NCI-H1930 (cell line): ENCODE data around the gene HMGCL.

Source experiments
- DNase-seq, 2 experiments: peaks; one replicate each; lab custom pipeline; 2025; lab: John Stamatoyannopoulos, UW

Gene HMGCL

DNA sequence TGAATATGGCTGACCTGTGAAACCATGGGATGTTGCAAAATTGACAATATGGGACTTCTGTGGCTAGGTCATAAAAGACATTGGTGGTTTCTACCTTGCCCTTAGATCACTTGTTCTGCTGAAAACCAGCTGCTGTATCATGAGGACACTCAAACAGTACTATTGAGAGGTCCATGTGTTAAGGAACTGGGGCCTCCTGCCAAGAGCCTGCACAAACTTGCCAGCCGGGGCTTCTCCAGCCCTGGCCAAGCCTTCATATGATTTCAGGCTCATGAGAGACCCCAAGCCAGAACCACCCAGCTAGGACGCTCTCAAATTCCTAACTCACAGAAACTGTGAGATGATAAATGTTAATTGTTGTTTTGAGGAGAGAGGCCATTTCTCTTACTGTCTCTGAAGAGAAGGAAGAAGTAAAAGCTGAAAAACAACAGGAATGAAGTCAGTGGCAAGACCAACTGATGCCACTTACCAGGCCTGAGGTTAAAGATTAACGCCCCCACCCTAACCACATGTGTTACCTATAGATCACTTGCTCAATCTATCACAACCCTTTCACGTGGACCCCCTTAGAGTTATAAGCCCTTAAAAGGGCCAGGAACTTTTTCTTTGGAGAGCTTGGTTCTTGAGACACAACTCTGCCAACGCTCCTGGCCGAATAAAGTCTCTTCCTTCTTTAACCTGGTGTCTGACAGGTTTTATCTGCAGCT, 50.9 kb downstream of the HMGCL start:
- DNase-seq: no peak

DNA sequence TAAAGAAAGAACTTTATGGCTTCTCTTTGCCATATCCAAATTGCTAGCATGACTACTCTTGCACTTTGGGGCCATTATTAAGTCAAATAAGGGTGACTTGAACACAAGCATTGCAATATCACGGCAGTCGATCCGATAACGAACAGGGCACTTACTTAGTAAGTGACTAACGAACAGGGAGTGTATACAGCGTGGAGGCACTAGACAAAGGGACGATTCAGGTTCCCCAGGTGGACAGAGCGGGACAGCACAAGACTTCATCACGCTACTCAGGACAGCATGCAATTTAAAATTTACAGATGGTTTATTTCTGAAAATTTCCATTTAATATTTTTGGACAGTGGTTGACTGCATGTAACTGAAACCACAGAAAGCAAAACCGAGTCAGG, 52.4 kb downstream of the HMGCL start:
- DNase-seq: no peak

DNA sequence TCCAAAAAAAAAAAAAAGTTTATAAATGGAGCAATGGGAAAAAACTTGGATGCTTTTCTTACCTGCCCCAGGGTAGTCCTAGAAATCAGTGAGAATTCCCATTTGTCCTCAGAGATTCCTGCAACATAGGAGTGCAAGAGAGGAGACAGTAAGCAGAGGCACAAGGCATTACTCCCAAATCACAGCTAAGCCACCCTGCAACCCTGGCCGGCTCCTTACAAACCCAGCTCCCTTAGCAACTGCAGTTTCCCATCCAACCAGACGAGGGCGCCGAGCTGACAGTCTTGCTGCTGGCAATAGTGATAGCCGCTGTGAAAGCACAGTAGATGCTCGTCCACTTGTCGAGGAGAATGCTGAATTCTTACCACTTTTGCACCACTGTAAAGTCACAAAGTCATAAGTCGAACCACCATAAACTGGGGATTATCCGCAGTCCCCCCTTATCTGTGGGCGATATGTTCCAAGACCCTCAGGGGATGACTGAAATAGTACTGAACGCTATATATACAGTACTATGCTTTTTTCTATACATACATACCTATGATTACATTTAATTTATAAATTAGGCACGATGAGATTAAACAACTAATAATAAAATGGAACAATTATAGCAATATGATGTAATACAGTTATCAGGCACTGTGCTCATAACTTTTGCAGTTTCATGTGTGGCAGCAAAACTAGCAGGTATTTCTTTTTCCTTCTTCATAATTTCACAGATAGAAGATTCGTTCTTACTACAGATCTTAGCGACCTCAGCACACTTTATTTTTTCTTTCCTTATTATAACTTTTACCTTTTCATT, 53.0 kb downstream of the HMGCL start:
- peak; percentile 33 to 65 for DNase-seq

DNA sequence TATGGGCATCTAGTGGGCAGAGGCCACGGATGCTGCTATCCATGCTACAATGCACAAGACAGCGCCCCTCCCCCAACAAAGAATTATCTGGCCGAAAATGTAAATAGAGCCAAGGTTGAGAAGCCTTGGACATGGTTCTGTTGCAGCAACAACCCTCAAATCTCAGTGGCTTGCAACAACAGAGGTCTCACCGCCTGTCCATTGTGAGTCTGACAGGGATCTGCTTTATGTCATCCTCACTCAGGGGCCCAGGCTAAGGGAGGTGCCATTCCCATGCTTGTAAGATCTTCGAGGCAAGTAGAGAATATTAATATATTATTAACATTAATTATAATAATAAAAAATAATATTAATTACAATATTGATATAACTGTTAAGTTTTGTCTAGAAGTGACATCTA, 56.5 kb downstream of the HMGCL start:
- DNase-seq: no peak

DNA sequence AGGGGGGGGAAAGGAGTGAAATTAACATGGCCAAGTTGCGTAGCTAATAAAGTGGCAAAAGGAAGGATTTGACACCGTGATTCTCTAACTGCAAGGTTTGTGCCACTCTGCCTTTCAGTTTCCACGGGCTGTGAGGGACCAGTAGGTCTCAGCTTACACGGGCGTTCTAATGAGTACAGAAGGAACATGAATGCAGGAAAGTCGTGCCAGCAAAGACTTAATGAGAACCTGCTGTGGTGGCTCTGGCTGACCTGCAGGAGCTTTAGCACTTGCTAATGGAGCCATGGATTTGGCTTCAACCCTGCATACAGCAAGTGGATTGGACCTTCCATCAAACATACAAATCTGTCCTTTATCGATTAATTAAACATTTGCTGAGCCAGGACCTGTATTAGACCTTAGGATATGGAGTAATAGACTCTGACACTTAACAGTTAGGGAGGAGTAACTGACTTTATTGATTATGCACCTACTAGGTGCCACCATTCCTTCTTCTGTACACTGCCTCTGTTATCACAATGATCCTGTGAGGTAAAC, 62.1 kb downstream of the HMGCL start:
- DNase-seq: no peak

DNA sequence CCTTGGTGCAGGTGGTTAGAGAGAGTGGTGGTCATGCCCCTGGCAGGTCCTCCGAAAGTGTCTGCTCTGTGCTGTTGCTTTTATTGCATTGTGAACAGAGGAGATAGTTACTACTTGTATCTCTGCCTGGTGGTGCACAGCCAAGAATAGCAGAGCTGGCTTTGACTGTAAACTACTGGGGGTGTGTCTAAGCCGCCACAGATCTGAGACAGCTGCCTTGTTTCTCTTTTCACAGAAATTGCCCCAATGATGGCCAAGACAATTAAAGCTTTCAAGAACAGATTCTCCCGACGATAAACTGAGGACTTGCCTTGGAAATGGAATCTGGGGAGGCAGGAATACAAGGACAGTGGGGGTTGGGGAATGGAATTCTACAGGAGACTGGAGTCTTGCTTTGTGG, 66.0 kb downstream of the HMGCL start:
- no peak for DNase-seq

DNA sequence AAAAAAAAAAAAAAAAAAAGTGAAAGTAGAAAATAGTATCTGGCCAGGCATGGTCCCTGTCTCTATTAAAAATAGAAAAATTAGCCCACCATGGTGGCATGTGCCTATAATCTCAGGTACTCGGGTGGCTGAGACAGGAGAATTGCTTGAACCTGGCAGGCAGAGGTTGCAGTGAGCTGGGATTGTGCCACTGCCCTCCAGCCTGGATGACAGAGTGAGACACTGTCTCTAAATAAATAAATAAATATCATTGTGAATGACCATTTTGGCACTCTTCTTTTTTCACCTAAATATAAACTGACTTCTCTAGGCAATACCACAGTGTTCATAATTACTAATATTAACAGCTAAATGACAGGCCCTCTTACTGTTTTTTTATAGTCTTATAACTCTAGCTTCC, 67.4 kb downstream of the HMGCL start:
- DNase-seq: no peak

DNA sequence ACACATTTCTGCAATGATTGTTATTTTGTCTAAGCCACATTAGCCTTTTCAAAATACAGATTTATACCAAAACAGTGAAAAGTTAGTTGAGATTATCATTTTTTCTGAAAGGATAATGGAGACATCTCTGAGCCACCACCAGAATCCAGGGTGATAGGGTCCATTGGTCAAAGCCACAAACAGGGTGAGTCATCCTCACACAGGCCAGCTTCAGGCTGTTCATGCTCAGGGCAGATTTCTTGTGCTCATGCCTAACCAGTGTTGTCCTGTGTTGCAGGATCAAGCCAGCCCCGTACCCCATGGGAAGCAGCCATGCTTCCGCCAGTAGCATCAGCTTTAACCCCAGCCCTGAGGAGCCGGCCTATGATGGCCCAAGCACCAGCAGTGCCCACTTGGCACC, 68.6 kb downstream of the HMGCL start:
- no peak for DNase-seq

DNA sequence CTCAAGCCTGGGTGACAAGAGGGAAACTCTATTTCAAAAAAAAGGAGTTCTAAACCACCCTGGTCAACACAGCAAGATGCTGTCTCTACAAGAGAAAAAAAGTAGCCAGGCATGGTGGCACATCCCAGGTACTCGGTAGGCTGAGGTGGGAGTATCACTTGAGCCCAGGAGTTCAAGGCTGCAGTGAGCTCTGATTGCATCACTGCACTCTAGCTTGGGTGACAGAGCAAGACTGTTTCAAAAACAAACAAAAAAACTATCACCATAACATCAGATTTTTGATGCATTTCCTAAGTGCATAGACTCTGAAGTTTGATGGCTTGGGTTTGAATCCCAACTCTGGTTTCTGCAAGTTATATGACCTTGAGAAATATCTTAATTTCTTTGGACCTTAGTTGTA, 72.3 kb downstream of the HMGCL start:
- DNase-seq: no peak
